Measurements from ENCODE around the gene SHROOM1.
"Not testable (repeated sequence)": the region's sequence is repeated elsewhere in the genome, so short reads cannot be mapped to it uniquely, and the experiment has no call there.

The SHROOM1 gene, protein sequence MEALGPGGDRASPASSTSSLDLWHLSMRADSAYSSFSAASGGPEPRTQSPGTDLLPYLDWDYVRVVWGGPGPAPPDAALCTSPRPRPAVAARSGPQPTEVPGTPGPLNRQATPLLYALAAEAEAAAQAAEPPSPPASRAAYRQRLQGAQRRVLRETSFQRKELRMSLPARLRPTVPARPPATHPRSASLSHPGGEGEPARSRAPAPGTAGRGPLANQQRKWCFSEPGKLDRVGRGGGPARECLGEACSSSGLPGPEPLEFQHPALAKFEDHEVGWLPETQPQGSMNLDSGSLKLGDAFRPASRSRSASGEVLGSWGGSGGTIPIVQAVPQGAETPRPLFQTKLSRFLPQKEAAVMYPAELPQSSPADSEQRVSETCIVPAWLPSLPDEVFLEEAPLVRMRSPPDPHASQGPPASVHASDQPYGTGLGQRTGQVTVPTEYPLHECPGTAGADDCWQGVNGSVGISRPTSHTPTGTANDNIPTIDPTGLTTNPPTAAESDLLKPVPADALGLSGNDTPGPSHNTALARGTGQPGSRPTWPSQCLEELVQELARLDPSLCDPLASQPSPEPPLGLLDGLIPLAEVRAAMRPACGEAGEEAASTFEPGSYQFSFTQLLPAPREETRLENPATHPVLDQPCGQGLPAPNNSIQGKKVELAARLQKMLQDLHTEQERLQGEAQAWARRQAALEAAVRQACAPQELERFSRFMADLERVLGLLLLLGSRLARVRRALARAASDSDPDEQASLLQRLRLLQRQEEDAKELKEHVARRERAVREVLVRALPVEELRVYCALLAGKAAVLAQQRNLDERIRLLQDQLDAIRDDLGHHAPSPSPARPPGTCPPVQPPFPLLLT

DNA sequence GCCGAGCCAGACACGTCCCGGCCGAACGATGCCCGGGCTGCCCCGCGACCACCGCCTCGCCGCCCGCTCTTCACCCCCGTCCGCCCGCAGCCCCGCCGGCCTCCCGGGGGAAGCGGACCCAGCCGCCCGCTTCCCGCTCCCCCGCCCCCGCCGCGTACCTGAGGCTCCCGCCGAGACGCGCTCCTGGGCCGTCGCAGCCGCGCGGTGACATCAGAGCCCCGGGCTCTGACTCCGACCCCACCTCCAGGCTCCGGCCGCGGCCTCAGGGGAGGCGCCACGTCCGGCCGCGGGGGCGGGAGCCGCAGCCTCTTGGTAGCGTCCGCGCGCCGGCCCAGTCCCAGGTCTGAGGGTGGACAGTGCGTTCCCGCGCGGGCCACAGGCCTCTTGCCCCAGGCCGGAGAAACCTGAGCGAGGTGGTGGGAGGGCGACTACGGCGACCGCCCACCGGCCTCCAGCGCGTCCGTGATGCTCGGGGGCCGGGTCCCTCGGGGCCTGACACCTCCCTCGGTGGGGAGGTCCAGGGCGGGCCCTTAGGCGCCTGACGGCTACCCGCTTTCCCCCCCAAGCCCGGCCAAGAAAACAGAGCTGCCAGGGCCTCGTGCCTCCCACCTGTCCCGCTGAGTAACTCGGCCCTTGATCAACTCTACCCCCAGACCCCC is at the start of gene SHROOM1:
Gene SHROOM1 (minus strand): TSS at position 212 of the 659 bp plus-strand sequence. CDS start 4,507 bp downstream, outside the sequence.
- DNase-seq: no peak

DNA sequence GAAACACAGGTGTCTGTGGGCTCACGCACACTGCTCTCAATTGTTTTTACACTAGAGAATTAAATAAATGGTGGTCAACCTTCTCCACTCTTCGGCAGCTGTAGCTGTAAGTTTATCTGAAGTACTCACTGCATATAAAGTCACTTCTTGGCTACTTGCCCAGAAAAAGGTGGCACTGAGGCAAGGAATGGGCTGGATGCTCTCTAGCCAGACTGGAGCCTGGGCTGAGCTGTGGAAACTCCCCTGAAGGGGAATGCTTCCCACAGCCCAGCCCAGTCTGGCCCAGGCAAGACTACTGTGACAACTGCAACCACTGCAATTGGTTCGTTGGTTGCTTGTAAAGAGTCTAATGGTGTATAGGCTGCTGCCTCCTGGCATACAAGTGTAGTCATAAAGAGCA is 47.5 kb upstream of the SHROOM1 start:
- DNase-seq: no peak

- no peak for DNase-seq
Measured at GRCh38 chr5:132877466-132877865, 47.0 kb upstream of the SHROOM1 start.

DNA sequence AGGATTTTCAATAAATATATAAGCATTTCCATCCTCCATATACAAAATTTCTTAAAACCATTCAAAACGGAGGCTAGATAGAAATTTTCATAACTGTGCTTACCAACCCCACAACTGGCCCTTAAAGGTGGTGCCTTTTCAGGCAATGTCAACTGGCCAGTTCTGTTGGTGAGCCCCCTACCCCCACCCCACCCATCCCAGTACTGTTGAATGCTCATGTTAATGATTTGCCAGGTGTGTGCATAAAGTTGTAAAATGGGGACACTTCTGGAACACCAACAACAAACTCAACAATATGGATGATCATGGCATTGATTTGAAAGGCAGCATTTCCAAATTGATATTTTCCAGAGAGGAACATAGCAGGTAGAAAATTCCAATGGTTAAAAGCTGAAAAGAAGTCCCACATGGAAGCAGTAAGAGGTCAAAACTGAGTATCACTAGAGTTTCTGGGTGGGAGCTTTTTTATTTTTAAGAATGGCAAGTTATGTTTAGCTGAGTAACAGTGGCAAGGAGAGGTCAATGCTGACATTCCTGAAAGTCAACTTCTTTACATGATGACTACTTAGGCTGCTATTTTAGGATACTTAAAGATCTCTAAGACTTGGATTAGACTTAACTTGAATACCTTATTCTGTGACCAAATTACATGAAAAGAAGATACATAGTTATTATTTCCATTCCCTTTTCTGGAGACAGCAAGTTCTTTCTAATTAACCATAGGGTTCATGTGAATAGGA is 45.7 kb upstream of the SHROOM1 start:
- DNase-seq: no peak

GRCh38 chr5:132873930-132874271 is 43.5 kb upstream of the SHROOM1 start:
- DNase-seq: no peak

DNA sequence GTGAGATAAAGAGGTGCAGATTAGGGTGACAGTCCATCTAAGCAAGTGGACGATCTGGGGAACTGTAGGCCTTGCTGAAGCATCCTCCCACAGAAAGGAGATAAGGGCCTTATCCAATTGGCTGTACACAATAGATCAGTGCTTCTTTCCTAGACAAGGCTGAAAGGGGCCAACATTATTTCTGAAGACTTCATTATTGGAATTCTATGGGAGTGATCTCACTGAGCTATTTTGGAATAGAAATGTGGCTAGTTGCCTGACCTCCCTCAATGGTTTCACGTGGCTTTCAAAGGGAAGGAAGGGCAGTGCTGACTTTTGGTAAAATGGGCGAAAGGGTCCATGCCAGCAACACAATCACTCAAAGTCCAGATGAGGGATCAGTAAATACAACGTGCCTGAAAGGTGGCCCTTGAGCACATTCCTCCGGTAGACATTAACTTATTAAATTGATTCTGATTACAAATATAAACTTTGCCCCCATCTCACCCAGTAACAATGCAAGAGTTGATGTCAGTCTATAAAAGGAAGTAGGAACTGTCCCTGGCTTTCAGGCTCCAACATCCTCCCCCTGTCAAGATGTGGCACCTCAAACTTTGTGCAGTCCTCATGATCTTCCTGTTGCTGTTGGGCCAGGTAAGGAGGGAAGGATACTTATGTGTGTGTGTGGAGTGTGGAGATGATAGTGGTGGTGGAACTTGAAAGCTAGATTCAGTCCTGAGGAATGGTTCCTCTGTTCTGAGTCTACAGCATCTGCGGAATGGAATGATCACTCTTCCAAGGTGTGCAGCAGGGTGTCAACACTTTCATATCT is 42.9 kb upstream of the SHROOM1 start, which contains the start of gene LEAP2:
Gene LEAP2 (plus strand): TSS at position 550 of the 811 bp plus-strand sequence. CDS start 27 bp downstream, at position 577.
- no peak for DNase-seq

- no peak for DNase-seq
Measured at GRCh38 chr5:132872788-132873118, 42.3 kb upstream of the SHROOM1 start.

GRCh38 chr5:132871459-132872284 is 41.2 kb upstream of the SHROOM1 start:
- no peak for DNase-seq

GRCh38 chr5:132870801-132871200 is 40.4 kb upstream of the SHROOM1 start:
- DNase-seq: no peak

GRCh38 chr5:132868754-132869153 is 38.3 kb upstream of the SHROOM1 start:
- DNase-seq: no peak

- DNase-seq: no peak
Measured at GRCh38 chr5:132867046-132867451, 36.6 kb upstream of the SHROOM1 start.

DNA sequence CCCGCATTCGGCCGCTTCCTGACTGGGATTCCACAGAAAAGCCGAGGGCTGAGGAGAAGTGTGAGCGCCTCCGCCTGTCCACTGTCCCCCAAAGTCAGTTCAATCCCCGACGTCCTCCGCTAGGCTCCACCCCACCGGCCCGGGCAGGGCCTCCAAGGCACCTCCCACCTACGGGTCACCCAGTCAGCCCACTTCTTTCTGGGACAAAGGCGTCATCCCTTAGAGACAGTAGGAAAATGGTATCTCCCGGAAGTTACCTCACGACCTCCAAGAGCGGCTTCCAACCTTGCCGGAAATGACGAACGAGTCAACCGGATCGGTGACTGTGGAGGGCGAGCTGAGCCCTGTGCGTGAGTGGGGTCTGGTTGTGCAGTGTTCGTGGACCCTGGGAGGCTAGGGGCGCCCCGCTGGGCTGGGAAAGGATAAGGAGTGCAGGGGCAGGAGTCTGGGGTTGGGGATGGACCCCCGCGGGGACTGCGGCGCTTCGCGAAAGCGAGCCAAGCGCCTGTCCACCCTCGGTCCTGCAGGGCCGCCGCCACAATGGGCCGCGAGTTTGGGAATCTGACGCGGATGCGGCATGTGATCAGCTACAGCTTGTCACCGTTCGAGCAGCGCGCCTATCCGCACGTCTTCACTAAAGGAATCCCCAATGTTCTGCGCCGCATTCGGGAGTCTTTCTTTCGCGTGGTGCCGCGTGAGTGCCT is 36.0 kb upstream of the SHROOM1 start, which contains the start of the genes GDF9 and UQCRQ:
Gene GDF9 (minus strand): TSS at position 128 of the 704 bp plus-strand sequence. CDS start 1,936 bp downstream, outside the sequence.
Gene UQCRQ (plus strand): TSS at position 301 of the 704 bp plus-strand sequence. CDS start 240 bp downstream, at position 541.
- DNase-seq: peak; percentile 97

DNA sequence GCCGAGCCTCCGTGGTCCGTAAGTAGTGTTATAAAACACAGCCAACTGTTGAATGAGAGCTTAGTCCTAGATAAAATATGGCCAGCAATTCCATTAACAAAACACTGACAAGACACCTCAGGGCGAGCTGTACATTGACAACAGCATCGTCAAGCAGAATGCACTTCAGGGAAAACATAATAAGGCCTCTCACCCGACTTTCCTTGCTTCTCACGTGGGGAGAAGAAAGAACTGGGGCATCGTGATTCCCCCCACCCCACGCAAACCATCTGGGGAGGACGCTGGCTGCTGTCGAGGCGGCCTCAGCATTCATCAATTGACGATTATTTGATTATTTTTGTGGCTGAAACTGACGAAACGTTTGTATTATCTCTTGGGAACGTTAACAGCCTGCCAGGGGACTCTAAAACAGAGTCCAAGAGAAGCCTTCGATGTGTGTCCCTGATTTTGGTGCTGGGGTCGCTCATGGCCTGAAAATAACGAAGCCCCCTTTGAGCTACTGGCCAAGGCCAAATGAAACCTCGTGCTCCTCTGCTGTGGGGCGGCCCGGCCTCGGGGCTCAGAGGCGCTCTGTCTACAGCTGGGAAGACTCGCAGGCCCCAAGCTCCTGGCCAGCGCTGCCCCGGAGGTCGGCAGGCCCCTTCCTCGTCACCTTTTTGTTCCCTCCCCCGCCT is 35.4 kb upstream of the SHROOM1 start:
- DNase-seq: no peak

DNA sequence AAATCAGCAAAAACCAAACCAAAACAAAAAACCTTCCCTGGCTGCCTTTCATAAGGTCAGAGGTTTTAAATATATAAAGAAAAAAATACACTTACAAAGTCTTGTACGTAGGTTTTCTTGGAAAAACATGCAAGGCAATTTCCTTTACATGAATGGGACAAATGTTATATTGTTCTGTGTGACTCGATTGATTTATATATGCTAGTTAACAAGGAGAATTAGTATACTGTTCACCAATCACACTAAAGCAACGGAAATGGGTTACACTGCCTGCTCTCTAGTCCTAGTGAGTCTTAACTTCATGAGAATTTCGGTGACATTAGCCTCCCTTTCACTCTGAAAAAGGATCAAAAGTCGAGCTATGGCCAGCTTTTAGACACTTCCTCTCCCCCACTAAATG is 30.3 kb upstream of the SHROOM1 start:
- DNase-seq: no peak

DNA sequence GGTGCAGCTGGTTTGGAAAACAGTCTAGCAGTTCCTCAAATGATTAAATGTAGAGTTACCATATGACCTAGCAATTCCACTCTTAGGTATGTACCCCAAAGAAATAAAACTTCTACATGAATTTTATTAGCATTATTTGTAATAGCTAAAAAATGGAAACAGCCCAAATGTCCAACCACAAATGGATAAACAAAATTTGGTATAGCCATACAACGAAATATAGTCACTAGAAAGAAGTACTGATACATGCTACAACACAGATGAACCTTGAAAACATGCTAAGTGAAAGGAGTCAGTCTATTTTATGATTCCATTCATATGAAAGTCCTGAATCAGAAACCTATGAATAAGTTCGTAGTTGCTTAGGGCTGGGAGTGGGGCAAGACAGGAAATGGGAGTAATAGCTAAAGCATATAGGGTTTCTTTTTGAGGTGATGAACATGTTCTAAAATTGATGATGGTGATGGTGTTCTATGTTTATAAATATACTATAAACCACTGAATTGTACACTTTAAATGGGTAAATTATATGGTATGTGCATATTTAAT is 29.5 kb upstream of the SHROOM1 start:
- DNase-seq: no peak

GRCh38 chr5:132856011-132856410 is 25.6 kb upstream of the SHROOM1 start:
- no peak for DNase-seq

DNA sequence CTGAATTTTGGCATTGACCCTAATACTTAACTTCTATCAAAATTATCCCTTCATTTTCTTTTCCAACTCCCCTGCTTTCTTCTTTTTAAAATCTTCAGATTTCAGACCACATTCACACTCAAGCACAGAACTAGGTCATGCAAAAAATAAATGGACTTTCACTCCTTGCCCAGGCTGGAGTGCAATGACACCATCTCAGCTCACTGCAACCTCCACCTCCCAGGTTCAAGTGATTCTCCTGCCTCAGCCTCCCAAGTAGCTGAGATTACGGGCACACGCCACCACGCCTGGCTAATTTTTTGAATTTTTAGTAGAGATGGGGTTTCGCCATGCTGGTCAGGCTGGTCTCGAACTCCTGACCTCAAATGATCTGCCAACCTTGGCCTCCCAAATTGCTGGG is 24.5 kb upstream of the SHROOM1 start:
- DNase-seq: not testable (repeated sequence)

DNA sequence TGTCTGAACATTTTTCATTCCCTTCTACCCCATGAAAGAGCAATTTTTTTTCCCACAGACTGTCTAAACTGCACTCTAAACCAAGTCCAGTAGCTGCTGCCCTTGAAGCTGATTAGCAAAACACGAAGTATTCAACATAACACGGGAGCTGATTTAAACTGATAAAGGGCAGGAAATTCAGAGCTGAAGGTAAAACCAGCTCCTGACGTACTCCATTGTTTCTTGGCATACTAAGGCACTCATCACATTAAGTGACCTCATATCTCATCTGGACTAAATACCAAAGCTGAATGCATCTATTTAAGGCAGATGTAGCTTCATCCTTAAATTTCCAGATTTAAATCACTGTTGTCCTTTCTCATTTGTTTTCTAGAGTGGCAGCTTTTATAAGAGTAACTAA is 23.9 kb upstream of the SHROOM1 start:
- no peak for DNase-seq

GRCh38 chr5:132853790-132854189 is 23.3 kb upstream of the SHROOM1 start:
- no peak for DNase-seq

Measured in CD4-positive, alpha-beta T cell treated with Interleukin-15 for 1 hour (primary cell).